GM13976 (cell line): ENCODE measurements around the gene CAPN2.
"Not testable (repeated sequence)": the region's sequence is repeated elsewhere in the genome, so short reads cannot be mapped to it uniquely, and the experiment has no call there.

ENCODE experiments used
- DNase-seq: peaks from one replicate; pipeline ENCODE4 v3.0.0; 2012; ENCODE audit warnings: low spot score
- CTCF ChIP-seq: IDR thresholded peaks from 2 replicates; pipeline ENCODE4 v1.5.1; 2012; ENCODE audit warnings: borderline replicate concordance, mild to moderate bottlenecking; ENCODE audit not compliant: insufficient read depth; ENCODE audit errors: extremely low read depth, missing control alignments, control extremely low read depth
- in situ Hi-C: fragments of 300-500 bp; cut with MboI; formaldehyde crosslinking; loops from one replicate; pipeline ENCODE4 v1.12.0; 2022; ENCODE audit warnings: low sequenced_read_pairs, mixed read lengths, inconsistent platforms; ENCODE audit not compliant: unreplicated experiment

Gene CAPN2

DNA sequence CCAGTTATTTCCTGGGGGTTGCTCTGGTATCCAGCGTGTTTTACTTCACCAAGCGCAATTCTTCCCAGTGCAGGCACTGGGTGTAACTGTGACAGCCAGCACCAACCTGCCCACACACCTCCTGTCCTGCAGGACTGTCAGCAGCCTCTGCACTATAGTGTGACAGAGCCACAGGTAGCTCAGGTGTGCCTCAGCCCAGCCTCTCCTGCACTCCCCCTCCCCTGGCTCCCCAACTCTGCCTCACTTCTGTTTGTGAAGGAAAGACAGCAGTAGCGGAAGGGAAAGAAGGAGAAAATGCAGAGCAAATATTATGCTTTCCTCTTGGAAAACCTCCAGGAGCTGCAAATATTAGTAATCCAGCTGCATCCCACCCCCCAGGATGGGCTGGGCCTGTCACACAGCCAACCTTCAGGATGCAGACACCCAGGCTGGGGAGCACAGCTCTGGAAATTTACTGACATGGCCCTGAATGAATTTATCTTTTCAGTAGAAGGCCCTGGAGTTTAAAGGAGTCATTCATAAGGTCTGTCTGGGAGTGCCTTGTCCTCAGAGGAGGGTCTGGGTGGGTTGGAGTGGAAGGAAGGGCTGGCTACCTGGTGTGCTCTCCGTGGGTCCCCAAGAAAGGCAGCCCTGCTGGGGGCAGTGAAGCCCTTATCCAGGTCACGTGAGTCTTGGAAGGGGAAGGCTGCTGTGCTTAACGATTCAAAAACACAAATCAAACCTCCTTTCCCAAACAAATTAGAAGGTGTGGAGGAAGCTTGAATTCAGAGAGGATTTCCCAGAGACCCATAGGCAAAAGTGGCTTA lies 20.9 kb downstream of the CAPN2 start:
- in situ Hi-C loops, result no loop called here
- TF ChIP-seq CTCF, result no peak
- no peak for DNase-seq

GRCh38 chr1:223733898-223734852 lies 21.8 kb downstream of the CAPN2 start:
- DNase-seq, result no peak
- TF ChIP-seq CTCF, result no peak
- in situ Hi-C loops, result no loop called here

GRCh38 chr1:223736638-223737037 lies 24.3 kb downstream of the CAPN2 start:
- in situ Hi-C loops, DNase-seq: not testable (repeated sequence)

GRCh38 chr1:223737342-223737741 lies 25.0 kb downstream of the CAPN2 start:
- in situ Hi-C loops, result no loop called here
- no peak for DNase-seq
- no peak for TF ChIP-seq CTCF

- no peak for TF ChIP-seq CTCF
- in situ Hi-C loops, result no loop called here
- DNase-seq, result no peak
Observed at GRCh38 chr1:223738465-223739365, 26.4 kb downstream of the CAPN2 start.

GRCh38 chr1:223739366-223740037 lies 27.2 kb downstream of the CAPN2 start:
- no peak for TF ChIP-seq CTCF
- DNase-seq, result no peak
- in situ Hi-C loops, result no loop called here

- in situ Hi-C loops, DNase-seq: not testable (repeated sequence)
Observed at GRCh38 chr1:223740038-223740736, 27.8 kb downstream of the CAPN2 start.
